ENCODE measurements around the gene SIGLEC10.

DNA sequence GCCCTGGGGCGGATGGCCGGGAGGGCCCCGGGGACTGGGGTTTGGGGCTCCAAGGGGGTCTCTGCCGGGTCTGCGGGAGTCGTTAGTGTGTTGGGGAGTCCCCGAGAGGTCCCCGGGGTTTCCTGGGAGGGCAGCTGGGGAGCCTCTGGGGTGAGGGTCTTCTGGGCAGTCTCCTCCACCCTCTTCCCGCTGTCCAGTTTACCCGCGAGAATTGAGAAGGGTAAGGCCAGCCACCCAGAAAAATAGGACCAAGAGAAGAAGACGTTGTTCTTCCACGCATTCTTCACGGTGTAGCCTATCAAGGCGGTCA lies 50.2 kb downstream of the SIGLEC10 start:
- TF ChIP-seq TCF7L2 (IDR thresholded peaks at IDR 0.05; ENCODE audit: low read depth, low read length) (no peak), SIN3A (IDR thresholded peaks at IDR 0.05; ENCODE audit: borderline replicate concordance, insufficient read depth, low read depth, low read length) (no peak)
- TF ChIP-seq, protein P1, sequence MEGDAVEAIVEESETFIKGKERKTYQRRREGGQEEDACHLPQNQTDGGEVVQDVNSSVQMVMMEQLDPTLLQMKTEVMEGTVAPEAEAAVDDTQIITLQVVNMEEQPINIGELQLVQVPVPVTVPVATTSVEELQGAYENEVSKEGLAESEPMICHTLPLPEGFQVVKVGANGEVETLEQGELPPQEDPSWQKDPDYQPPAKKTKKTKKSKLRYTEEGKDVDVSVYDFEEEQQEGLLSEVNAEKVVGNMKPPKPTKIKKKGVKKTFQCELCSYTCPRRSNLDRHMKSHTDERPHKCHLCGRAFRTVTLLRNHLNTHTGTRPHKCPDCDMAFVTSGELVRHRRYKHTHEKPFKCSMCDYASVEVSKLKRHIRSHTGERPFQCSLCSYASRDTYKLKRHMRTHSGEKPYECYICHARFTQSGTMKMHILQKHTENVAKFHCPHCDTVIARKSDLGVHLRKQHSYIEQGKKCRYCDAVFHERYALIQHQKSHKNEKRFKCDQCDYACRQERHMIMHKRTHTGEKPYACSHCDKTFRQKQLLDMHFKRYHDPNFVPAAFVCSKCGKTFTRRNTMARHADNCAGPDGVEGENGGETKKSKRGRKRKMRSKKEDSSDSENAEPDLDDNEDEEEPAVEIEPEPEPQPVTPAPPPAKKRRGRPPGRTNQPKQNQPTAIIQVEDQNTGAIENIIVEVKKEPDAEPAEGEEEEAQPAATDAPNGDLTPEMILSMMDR (IDR thresholded peaks at IDR 0.05): no peak
